Right lobe of liver (tissue), 6 donors: ENCODE data around the gene HACE1. TPM values are rescaled to one million over a fixed set of nuclear protein-coding genes. Genes with fewer than 3 reads are reported as not detected.

Experiments used
- ATAC-seq, 4 donors: fragments of 200-7000 bp; cut with Tn5 transposase; one replicate each; pipeline ENCODE4 v1.9.1; 2020; ENCODE audit warnings: mild to moderate bottlenecking in 4 of 4, moderate library complexity in 4 of 4
- DNase-seq, 3 donors: peaks; one replicate each; pipeline ENCODE4 v3.0.0-alpha.2; 2020
- H3K27ac ChIP-seq, 3 donors: fragments of 200-600 bp; one replicate each; pipeline ENCODE4 v1.8.0; 2022
- H3K27me3 ChIP-seq, 2 donors: fragments of 200-600 bp; one replicate each; pipeline ENCODE4 v1.8.0; 2022
- H3K36me3 ChIP-seq, 4 donors: fragments of 200-600 bp; sonication (generic) in 1 of 4; one replicate each; pipeline versions ENCODE4 v1.5.1 to v1.8.0; 2017 to 2022; ENCODE audit warnings: control low read depth in 1 of 4
- H3K4me1 ChIP-seq, 4 donors: fragments of 200-600 bp; sonication (generic) in 1 of 4; one replicate each; pipeline versions ENCODE4 v1.5.1 to v1.8.0; 2017 to 2022; ENCODE audit warnings: control low read depth in 1 of 4
- H3K4me3 ChIP-seq, 3 donors: fragments of 200-600 bp; one replicate each; pipeline ENCODE4 v1.8.0; 2022
- H3K9me3 ChIP-seq, 4 donors: fragments of 200-600 bp; sonication (generic) in 1 of 4; one replicate each; pipeline versions ENCODE4 v1.5.1 to v1.8.0; 2017 to 2022; ENCODE audit warnings: control low read depth in 1 of 4
- CTCF ChIP-seq, 4 donors: fragments of 200-600 bp in 3 of 4; fragments of 450-650 bp in 1 of 4; IDR thresholded peaks; one replicate each; pipeline versions ENCODE4 v1.5.1 to v1.8.0; 2016 to 2022; ENCODE audit warnings: antibody characterized with exemption in 4 of 4, mild to moderate bottlenecking in 2 of 4
- POLR2A ChIP-seq: fragments of 450-650 bp; IDR thresholded peaks from one replicate; pipeline ENCODE4 v1.6.1; 2017; ENCODE audit warnings: antibody characterized with exemption, mild to moderate bottlenecking
- WGBS: methylation state at CpG from one replicate; pipeline ENCODE4 v1.1.6; 2018; ENCODE audit warnings: low coverage, low lambda C conversion rate; ENCODE audit not compliant: insufficient coverage; ENCODE audit errors: missing lambda C conversion rate; 5-methylcytosine and 5-hydroxymethylcytosine counted together
- intact Hi-C, 2 donors: fragments of 100-400 bp; cut with DNase I; formaldehyde crosslinking; loops; one replicate each; pipeline versions ENCODE4 v1.11.2 to v1.14.1; 2022
- total RNA-seq, 6 experiments: library from RNA; depleted of rRNA in 2 of 6; stranded (reverse); fragments of >200 nt in 2 of 6; fragmentation: NEBNext Ultra II Directional in 3 of 6; extraction: Animal tissue kit (Norgen Biotek cat#: 25700) in 3 of 6; gene quantifications; one replicate each; pipeline versions ENCODE4 v1.1.0 to v1.2.4, GENCODE V29; 2016 to 2023
- donor health status: DM: no; HTN: yes; CAD: no.
- donor health status: DM: no; HTN: no; CAD: no.
- donor health status: DM: no; HTN: no; CAD: no.
- donor health status: DM: no; HTN: yes; CAD: no.
- donor health status: DM: no; HTN: yes; CAD: no.

HACE1 gene
- total RNA-seq, 6 experiments from 2014 or later, result 2.7 to 3.7 (median 3.1) TPM

GRCh38 chr6:104714796-104715195, 144.9 kb downstream of the HACE1 start:
- no peak for TF ChIP-seq CTCF (IDR thresholded peaks at IDR 0.05)
- no peak for TF ChIP-seq POLR2A
- Histone ChIP-seq H3K4me3 (no peak overlapping the region), H3K36me3 (no peaks in the 10 kb centered on the region), H3K27me3 (no peaks in the 10 kb centered on the region), H3K27ac (no peak overlapping the region), H3K9me3 (no peaks in the 10 kb centered on the region), H3K4me1 (peaks cover 0 to 6% (median 0%) of the 10 kb centered on the region in 4 donors)
- no CpG with 5 or more reads among the region's 3 CpGs for WGBS
- intact Hi-C loops, result no loop called here
- ATAC-seq (no peak), DNase-seq (no peak)

DNA sequence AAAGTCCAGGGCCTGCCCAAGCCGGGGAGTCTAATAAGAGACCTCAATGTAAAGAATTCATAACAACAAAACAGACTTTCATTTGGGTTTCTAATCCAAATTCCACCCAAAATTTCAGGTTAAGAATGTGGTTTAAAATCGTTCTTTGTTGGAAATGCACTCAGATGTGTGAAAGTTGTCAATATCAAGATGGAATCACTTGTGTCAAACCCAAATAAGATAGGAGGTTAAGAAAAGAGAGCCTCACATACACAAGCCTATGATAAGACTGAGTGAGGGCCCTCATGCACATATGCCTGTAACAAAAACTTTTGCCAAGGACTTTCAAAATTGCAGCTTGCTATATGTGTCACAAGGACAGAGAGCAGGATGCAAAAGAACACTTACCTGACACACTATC, 145.7 kb downstream of the HACE1 start:
- 71% methylated on average over 2 of the region's 2 CpGs for WGBS
- Histone ChIP-seq H3K9me3 (no peaks in the 10 kb centered on the region), H3K36me3 (no peaks in the 10 kb centered on the region), H3K4me3 (no peak overlapping the region), H3K4me1 (peaks cover 0 to 6% (median 0%) of the 10 kb centered on the region in 4 donors), H3K27me3 (no peaks in the 10 kb centered on the region), H3K27ac (no peak overlapping the region)
- intact Hi-C loops, result no loop called here
- no peak for DNase-seq
- TF ChIP-seq POLR2A (no peak), CTCF (IDR thresholded peaks at IDR 0.05) (no peak)
- no peak for ATAC-seq

DNA sequence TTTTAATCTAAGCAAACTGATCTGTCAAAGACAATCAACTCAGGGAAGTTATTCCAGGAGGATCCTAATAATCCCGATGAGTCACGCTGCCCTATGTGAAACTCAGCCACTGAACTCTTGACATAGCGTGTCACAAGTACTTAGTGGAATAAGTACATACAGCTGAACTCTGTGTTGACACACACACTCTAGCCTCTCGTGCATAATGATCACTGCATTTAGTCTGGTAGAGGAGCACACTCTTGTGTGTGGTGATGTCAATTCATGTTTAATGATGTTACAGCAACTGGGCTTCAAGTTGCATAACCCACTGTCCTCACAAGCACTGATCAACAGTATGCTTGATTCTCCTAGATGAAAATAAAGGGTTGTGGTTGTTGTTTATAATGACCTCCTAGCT, 148.3 kb downstream of the HACE1 start:
- intact Hi-C loops, result no loop called here
- ATAC-seq (peak; percentile 14 to 100 (median 84)), DNase-seq (no peak)
- Histone ChIP-seq H3K27ac (peak overlapping the region in 1 of 3 donors; percentile 81), H3K27me3 (no peaks in the 10 kb centered on the region), H3K4me3 (no peak overlapping the region), H3K36me3 (no peaks in the 10 kb centered on the region), H3K4me1 (peaks cover 0 to 6% (median 0%) of the 10 kb centered on the region in 4 donors), H3K9me3 (no peaks in the 10 kb centered on the region)
- WGBS, result 52% methylated on average over 4 of the region's 4 CpGs
- TF ChIP-seq POLR2A (no peak), CTCF (IDR thresholded peaks at IDR 0.05) (no peak)

DNA sequence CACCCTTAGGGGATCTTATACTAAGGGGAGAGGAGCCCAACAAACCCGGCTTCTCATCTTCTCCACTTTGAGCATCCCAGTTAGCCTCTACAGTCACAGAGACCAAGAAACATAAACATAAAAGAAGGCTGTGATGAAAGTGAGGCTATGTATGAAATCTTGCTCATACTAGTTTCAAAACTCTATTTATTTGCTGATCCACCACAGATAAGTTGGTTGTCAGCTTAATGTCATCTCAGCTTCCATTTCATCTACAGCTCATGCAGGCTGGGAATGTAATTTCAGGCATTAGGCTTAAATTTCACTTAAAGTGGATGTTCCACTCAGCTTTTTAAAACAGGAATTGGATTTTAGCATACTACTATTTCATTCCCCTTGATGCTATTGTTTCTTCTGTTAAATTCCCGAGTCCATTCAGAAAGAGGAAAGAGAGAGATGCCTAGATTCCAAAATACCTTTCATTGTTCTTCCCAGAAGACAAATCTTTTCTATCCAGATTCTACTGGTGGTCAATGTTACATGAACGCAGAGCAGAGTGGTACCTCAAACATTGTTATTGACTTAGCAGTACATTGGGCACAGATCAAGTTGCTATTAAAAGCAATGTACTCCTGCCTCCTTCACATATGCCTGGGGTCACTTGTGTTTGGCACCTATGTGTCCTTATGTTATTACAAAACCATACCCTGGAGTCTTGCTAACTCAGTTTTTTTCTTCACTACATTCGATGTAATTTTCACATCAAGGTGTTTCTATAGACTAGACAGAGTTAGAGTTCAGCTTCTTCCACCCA, 149.0 kb downstream of the HACE1 start:
- Histone ChIP-seq H3K4me3 (no peak overlapping the region), H3K36me3 (no peaks in the 10 kb centered on the region), H3K9me3 (no peaks in the 10 kb centered on the region), H3K27ac (peak overlapping the region in 1 of 3 donors; percentile 81), H3K4me1 (peaks cover 0 to 6% (median 0%) of the 10 kb centered on the region in 4 donors), H3K27me3 (no peaks in the 10 kb centered on the region)
- 64% methylated on average over 4 of the region's 4 CpGs for WGBS
- peak in 2 of 4 donors; percentile 18 to 35 for ATAC-seq
- no peak for TF ChIP-seq CTCF (IDR thresholded peaks at IDR 0.05)
- no peak for TF ChIP-seq POLR2A
- intact Hi-C loops, result no loop called here
- DNase-seq, result no peak
